Brain pericyte (primary cell): Measurements from ENCODE around the gene SMAD7.

Experiments used
- DNase-seq: peaks from one replicate; pipeline ENCODE4 v3.0.0-alpha.2; 2012; ENCODE audit warnings: low read depth, low spot score

The SMAD7 gene

GRCh38 chr18:48894799-48895346 lies 55.9 kb downstream of the SMAD7 start:
- DNase-seq = no peak

GRCh38 chr18:48893608-48894600 lies 56.9 kb downstream of the SMAD7 start:
- no peak for DNase-seq

GRCh38 chr18:48893061-48893607 lies 57.6 kb downstream of the SMAD7 start:
- no peak for DNase-seq

GRCh38 chr18:48892146-48892855 lies 58.5 kb downstream of the SMAD7 start:
- no peak for DNase-seq

GRCh38 chr18:48891721-48892120 lies 59.0 kb downstream of the SMAD7 start:
- DNase-seq = no peak

- DNase-seq = no peak
Measured at GRCh38 chr18:48889981-48890762, 60.6 kb downstream of the SMAD7 start.

- no peak for DNase-seq
Measured at GRCh38 chr18:48889115-48889941, 61.4 kb downstream of the SMAD7 start.

GRCh38 chr18:48888773-48889080 lies 62.0 kb downstream of the SMAD7 start:
- no peak for DNase-seq

- no peak for DNase-seq
Measured at GRCh38 chr18:48887905-48888772, 62.6 kb downstream of the SMAD7 start.

- DNase-seq = no peak
Measured at GRCh38 chr18:48887294-48887904, 63.4 kb downstream of the SMAD7 start.

- no peak for DNase-seq
Measured at GRCh38 chr18:48886520-48887293, 64.1 kb downstream of the SMAD7 start.

- no peak for DNase-seq
Measured at GRCh38 chr18:48885924-48886400, 64.8 kb downstream of the SMAD7 start.

- no peak for DNase-seq
Measured at GRCh38 chr18:48885266-48885923, 65.4 kb downstream of the SMAD7 start.

- DNase-seq = no peak
Measured at GRCh38 chr18:48884771-48885170, 66.0 kb downstream of the SMAD7 start.

GRCh38 chr18:48884306-48884705 lies 66.5 kb downstream of the SMAD7 start:
- no peak for DNase-seq

- DNase-seq = no peak
Measured at GRCh38 chr18:48882379-48882778, 68.4 kb downstream of the SMAD7 start.

GRCh38 chr18:48880931-48881330 lies 69.8 kb downstream of the SMAD7 start:
- DNase-seq = no peak

- no peak for DNase-seq
Measured at GRCh38 chr18:48879008-48879431, 71.7 kb downstream of the SMAD7 start.
